ENCODE data around the gene TMEM132C. TPM values are rescaled to one million over a fixed set of nuclear protein-coding genes. Genes with fewer than 3 reads are reported as not detected.

The TMEM132C gene
- total RNA-seq, 2 donors from 2014 or later: not detected

GRCh38 chr12:128609861-128610260 lies 342.9 kb downstream of the TMEM132C start:
- no peak for ATAC-seq (replicated peaks in 1 of 2)
- no peak for DNase-seq
- Mint-ChIP-seq H3K36me3 (ENCODE audit: insufficient read depth in 2 of 2) (no peaks in the 10 kb centered on the region), H3K27ac (no peak overlapping the region), H3K4me3 (no peak overlapping the region), H3K27me3 (ENCODE audit: low read depth) (no peaks in the 10 kb centered on the region), H3K4me1 (ENCODE audit: low read depth) (no peaks in the 10 kb centered on the region), H3K9me3 (peaks cover 0 to 3% of the 10 kb centered on the region in 2 donors)

- DNase-seq (no peak), ATAC-seq (replicated peaks in 1 of 2) (no peak)
- no peaks in the 10 kb centered on the region for H3K4me1 Mint-ChIP-seq (ENCODE audit: low read depth)
- no peaks in the 10 kb centered on the region for H3K36me3 Mint-ChIP-seq (ENCODE audit: insufficient read depth in 2 of 2)
- no peaks in the 10 kb centered on the region for H3K27me3 Mint-ChIP-seq (ENCODE audit: low read depth)
- H3K9me3 Mint-ChIP-seq: peaks cover 0 to 3% of the 10 kb centered on the region in 2 donors
- no peak overlapping the region for H3K4me3 Mint-ChIP-seq
- no peak overlapping the region for H3K27ac Mint-ChIP-seq
Observed at GRCh38 chr12:128611736-128612135, 344.8 kb downstream of the TMEM132C start.

- DNase-seq (no peak), ATAC-seq (replicated peaks in 1 of 2) (no peak)
- Mint-ChIP-seq H3K27ac (no peak overlapping the region), H3K9me3 (peaks cover 0 to 2% of the 10 kb centered on the region in 2 donors), H3K4me1 (ENCODE audit: low read depth) (no peaks in the 10 kb centered on the region), H3K36me3 (ENCODE audit: insufficient read depth in 2 of 2) (no peaks in the 10 kb centered on the region), H3K4me3 (no peak overlapping the region), H3K27me3 (ENCODE audit: low read depth) (no peaks in the 10 kb centered on the region)
Observed at GRCh38 chr12:128612150-128612850, 345.3 kb downstream of the TMEM132C start.

- Mint-ChIP-seq H3K9me3 (no peaks in the 10 kb centered on the region), H3K4me3 (no peak overlapping the region), H3K4me1 (ENCODE audit: low read depth) (no peaks in the 10 kb centered on the region), H3K27ac (no peak overlapping the region), H3K27me3 (ENCODE audit: low read depth) (no peaks in the 10 kb centered on the region), H3K36me3 (ENCODE audit: insufficient read depth in 2 of 2) (no peaks in the 10 kb centered on the region)
- ATAC-seq (replicated peaks in 1 of 2): no peak
- DNase-seq: no peak
Observed at GRCh38 chr12:128613837-128614590, 347.0 kb downstream of the TMEM132C start.

GRCh38 chr12:128617304-128617833 lies 350.4 kb downstream of the TMEM132C start:
- ATAC-seq (replicated peaks in 1 of 2) (no peak), DNase-seq (no peak)
- no peak overlapping the region for H3K4me3 Mint-ChIP-seq
- no peaks in the 10 kb centered on the region for H3K4me1 Mint-ChIP-seq (ENCODE audit: low read depth)
- H3K36me3 Mint-ChIP-seq (ENCODE audit: insufficient read depth in 2 of 2): no peaks in the 10 kb centered on the region
- peaks cover 0 to 2% of the 10 kb centered on the region in 2 donors for H3K9me3 Mint-ChIP-seq
- H3K27me3 Mint-ChIP-seq (ENCODE audit: low read depth): no peaks in the 10 kb centered on the region
- no peak overlapping the region for H3K27ac Mint-ChIP-seq

- DNase-seq: no peak
- Mint-ChIP-seq H3K27ac (no peak overlapping the region), H3K9me3 (peaks cover 0 to 2% of the 10 kb centered on the region in 2 donors), H3K4me3 (no peak overlapping the region), H3K4me1 (ENCODE audit: low read depth) (no peaks in the 10 kb centered on the region), H3K36me3 (ENCODE audit: insufficient read depth in 2 of 2) (no peaks in the 10 kb centered on the region), H3K27me3 (ENCODE audit: low read depth) (no peaks in the 10 kb centered on the region)
- ATAC-seq (replicated peaks in 1 of 2): no peak
Observed at GRCh38 chr12:128619263-128619662, 352.3 kb downstream of the TMEM132C start.

GRCh38 chr12:128621304-128621703 lies 354.3 kb downstream of the TMEM132C start:
- DNase-seq (no peak), ATAC-seq (replicated peaks in 1 of 2) (no peak)
- Mint-ChIP-seq H3K9me3 (peaks cover 0 to 6% of the 10 kb centered on the region in 2 donors), H3K4me1 (ENCODE audit: low read depth) (no peaks in the 10 kb centered on the region), H3K27me3 (ENCODE audit: low read depth) (no peaks in the 10 kb centered on the region), H3K27ac (no peak overlapping the region), H3K4me3 (no peak overlapping the region), H3K36me3 (ENCODE audit: insufficient read depth in 2 of 2) (peaks cover 0 to 3% of the 10 kb centered on the region in 2 donors)

GRCh38 chr12:128623748-128624147 lies 356.8 kb downstream of the TMEM132C start:
- H3K4me1 Mint-ChIP-seq (ENCODE audit: low read depth): no peaks in the 10 kb centered on the region
- H3K27ac Mint-ChIP-seq: no peak overlapping the region
- no peak for ATAC-seq (replicated peaks in 1 of 2)
- no peak overlapping the region for H3K4me3 Mint-ChIP-seq
- H3K36me3 Mint-ChIP-seq (ENCODE audit: insufficient read depth in 2 of 2): peaks cover 0 to 3% of the 10 kb centered on the region in 2 donors
- H3K9me3 Mint-ChIP-seq: peaks cover 3 to 6% of the 10 kb centered on the region in 2 donors
- no peak for DNase-seq
- no peaks in the 10 kb centered on the region for H3K27me3 Mint-ChIP-seq (ENCODE audit: low read depth)

GRCh38 chr12:128626808-128627320 lies 359.9 kb downstream of the TMEM132C start:
- no peak overlapping the region for H3K4me3 Mint-ChIP-seq
- peaks cover 4% of the 10 kb centered on the region in 2 donors for H3K9me3 Mint-ChIP-seq
- no peaks in the 10 kb centered on the region for H3K4me1 Mint-ChIP-seq (ENCODE audit: low read depth)
- peaks cover 3% of the 10 kb centered on the region in 2 donors for H3K36me3 Mint-ChIP-seq (ENCODE audit: insufficient read depth in 2 of 2)
- ATAC-seq (replicated peaks in 1 of 2) (no peak), DNase-seq (no peak)
- H3K27me3 Mint-ChIP-seq (ENCODE audit: low read depth): no peaks in the 10 kb centered on the region
- H3K27ac Mint-ChIP-seq: no peak overlapping the region

- H3K4me3 Mint-ChIP-seq: no peak overlapping the region
- no peak for DNase-seq
- no peaks in the 10 kb centered on the region for H3K4me1 Mint-ChIP-seq (ENCODE audit: low read depth)
- H3K27ac Mint-ChIP-seq: no peak overlapping the region
- no peaks in the 10 kb centered on the region for H3K27me3 Mint-ChIP-seq (ENCODE audit: low read depth)
- ATAC-seq (replicated peaks in 1 of 2): no peak
- H3K36me3 Mint-ChIP-seq (ENCODE audit: insufficient read depth in 2 of 2): peaks cover 3% of the 10 kb centered on the region in 2 donors
- H3K9me3 Mint-ChIP-seq: peaks cover 4% of the 10 kb centered on the region in 2 donors
Observed at GRCh38 chr12:128627659-128628058, 360.7 kb downstream of the TMEM132C start.

- Mint-ChIP-seq H3K4me1 (ENCODE audit: low read depth) (no peaks in the 10 kb centered on the region), H3K27me3 (ENCODE audit: low read depth) (no peaks in the 10 kb centered on the region), H3K27ac (no peak overlapping the region), H3K9me3 (peaks cover 4% of the 10 kb centered on the region in 2 donors), H3K4me3 (no peak overlapping the region), H3K36me3 (ENCODE audit: insufficient read depth in 2 of 2) (peaks cover 3% of the 10 kb centered on the region in 2 donors)
- ATAC-seq (replicated peaks in 1 of 2) (no peak), DNase-seq (no peak)
Observed at GRCh38 chr12:128629979-128630378, 363.0 kb downstream of the TMEM132C start.

GRCh38 chr12:128637642-128638606 lies 371.0 kb downstream of the TMEM132C start:
- Mint-ChIP-seq H3K4me3 (no peak overlapping the region), H3K9me3 (no peaks in the 10 kb centered on the region), H3K4me1 (ENCODE audit: low read depth) (no peaks in the 10 kb centered on the region), H3K27me3 (ENCODE audit: low read depth) (no peaks in the 10 kb centered on the region), H3K36me3 (ENCODE audit: insufficient read depth in 2 of 2) (peaks cover 0 to 3% of the 10 kb centered on the region in 2 donors), H3K27ac (no peak overlapping the region)
- no peak for ATAC-seq (replicated peaks in 1 of 2)
- DNase-seq: no peak
